Pancreas (tissue), 10 donors: ENCODE results near the gene UGT8. TPM values are rescaled to one million over a fixed set of nuclear protein-coding genes. Genes with fewer than 3 reads are reported as not detected.
"Not testable (repeated sequence)": the region's sequence is repeated elsewhere in the genome, so short reads cannot be mapped to it uniquely, and the experiment has no call there.

Source experiments
- ATAC-seq, 4 donors: fragments of 200-7000 bp; cut with Tn5 transposase; one replicate each; pipeline versions ENCODE4 v1.8.0 to v1.9.1; 2020; ENCODE audit warnings: mild to moderate bottlenecking in 4 of 4, moderate library complexity in 4 of 4
- DNase-seq, 6 donors: peaks; one replicate each; pipeline ENCODE4 v3.0.0-alpha.2; 2020
- FAIRE-seq: peaks from 2 replicates; lab custom pipeline; 2012; peaks lifted over from hg19 to GRCh38; lab: Jason Lieb, UNC
- H3K27ac ChIP-seq, 4 donors: fragments of 200-600 bp; sonication (generic); 1 replicate in 3 of 4; 2 replicates in 1 of 4; pipeline versions ENCODE4 v1.5.0 to v1.8.0; 2020
- H3K27me3 ChIP-seq, 4 donors: fragments of 200-600 bp; one replicate each; pipeline ENCODE4 v1.8.0; 2021
- H3K36me3 ChIP-seq, 3 donors: fragments of 200-600 bp; sonication (generic) in 1 of 3; one replicate each; pipeline versions ENCODE4 v1.5.0 to v1.8.0; 2020 to 2021
- H3K4me1 ChIP-seq, 3 donors: fragments of 200-600 bp; one replicate each; pipeline ENCODE4 v1.8.0; 2021
- H3K4me3 ChIP-seq, 4 donors: fragments of 200-600 bp; sonication (generic) in 2 of 4; one replicate each; pipeline versions ENCODE4 v1.5.0 to v1.8.0; 2020 to 2021
- H3K9me3 ChIP-seq, 4 donors: fragments of 200-600 bp; one replicate each; pipeline ENCODE4 v1.8.0; 2021
- CTCF ChIP-seq, 4 donors: fragments of 200-600 bp; sonication (generic) in 3 of 4; IDR thresholded peaks; one replicate each; pipeline versions ENCODE4 v1.5.0 to v1.8.0; 2021; ENCODE audit warnings: antibody characterized with exemption in 4 of 4
- WGBS, 2 donors: extraction: QIAGEN DNeasy Blood & Tissue Kit; methylation state at CpG; one replicate each; pipeline ENCODE4 v1.1.7; 2013; 5-methylcytosine and 5-hydroxymethylcytosine counted together
- intact Hi-C, 3 donors: fragments of 100-400 bp; cut with DNase I; formaldehyde crosslinking; loops; one replicate each; pipeline versions ENCODE4 v1.11.1 to v1.14.2; 2022
- polyA plus RNA-seq, 2 donors: library from polyadenylated mRNA; stranded (reverse); fragments of 200-250 nt; gene quantifications; one replicate each; pipeline ENCODE4 v1.2.3, GENCODE V29; 2013
- total RNA-seq, 6 donors: library from RNA; stranded (reverse); fragmentation: NEBNext Ultra II Directional in 4 of 6; extraction: Animal tissue kit (Norgen Biotek cat#: 25700) in 4 of 6; gene quantifications; one replicate each; pipeline versions ENCODE4 v1.2.1 to v1.2.4, GENCODE V29; 2021 to 2023
- donor health status: healthy with polysubstance abuse.
- donor health status: DM: no; HTN: no; CAD: no; lungs with moderate emphysema.
- donor health status: DM: no; HTN: no; CAD: no.
- donor health status: control.
- donor health status: control.
- donor health status: Bipolar disorder and iron deficiency.
- donor health status: DM: yes; HTN: yes; CAD: no.
- donor health status: DM: no; HTN: no; CAD: no.
- donor health status: DM: no; HTN: no; CAD: no.
- donor health status: DM: yes; HTN: yes; CAD: no.

UGT8 gene
- total and polyA plus RNA-seq, 8 donors: 1.5 to 9.6 (median 5.7) TPM

GRCh38 chr4:114659386-114660008 lies 60.9 kb downstream of the UGT8 start:
- Histone ChIP-seq H3K4me1 (no peaks in the 10 kb centered on the region), H3K27me3 (no peaks in the 10 kb centered on the region), H3K4me3 (no peak overlapping the region), H3K36me3 (no peaks in the 10 kb centered on the region), H3K27ac (no peak overlapping the region), H3K9me3 (no peaks in the 10 kb centered on the region)
- FAIRE-seq (peak; percentile 23), DNase-seq (peak in 5 of 6 donors; percentile 20 to 70 (median 34)), ATAC-seq (peak; percentile 85 to 98 (median 96))
- intact Hi-C loops: no loop called here
- TF ChIP-seq CTCF (IDR thresholded peaks at IDR 0.05): peak; percentile 48 to 77 (median 56)
- 1% methylated on average over 4 of the region's 4 CpGs for WGBS, 2 donors

- Histone ChIP-seq H3K27ac (no peak overlapping the region), H3K9me3 (no peaks in the 10 kb centered on the region), H3K36me3 (peaks cover 0 to 7% (median 0%) of the 10 kb centered on the region in 3 donors), H3K27me3 (no peaks in the 10 kb centered on the region), H3K4me3 (no peak overlapping the region), H3K4me1 (no peaks in the 10 kb centered on the region)
- intact Hi-C loops: no loop called here
- TF ChIP-seq CTCF (IDR thresholded peaks at IDR 0.05): no peak
- DNase-seq: no peak
- WGBS, 2 donors: 90 to 91% methylated on average over 5 of the region's 5 CpGs
- FAIRE-seq: no peak
- no peak for ATAC-seq
These were observed 64.5 kb downstream of the UGT8 start for GRCh38 chr4:114663083-114663482.

GRCh38 chr4:114668577-114668976 lies 70.0 kb downstream of the UGT8 start:
- Histone ChIP-seq H3K27ac (no peak overlapping the region), H3K4me1 (no peaks in the 10 kb centered on the region), H3K9me3 (no peaks in the 10 kb centered on the region), H3K27me3 (no peaks in the 10 kb centered on the region), H3K4me3 (no peak overlapping the region), H3K36me3 (peaks cover 0 to 7% (median 0%) of the 10 kb centered on the region in 3 donors)
- TF ChIP-seq CTCF (IDR thresholded peaks at IDR 0.05): no peak
- DNase-seq: no peak
- WGBS, 2 donors: 74 to 78% methylated on average over 1 of the region's 1 CpG
- intact Hi-C loops: no loop called here
- no peak for FAIRE-seq
- no peak for ATAC-seq

- H3K4me1 ChIP-seq, intact Hi-C loops, H3K27me3 ChIP-seq, H3K27ac ChIP-seq, DNase-seq, H3K36me3 ChIP-seq, FAIRE-seq, ATAC-seq, H3K9me3 ChIP-seq, H3K4me3 ChIP-seq: not testable (repeated sequence)
- 94 to 97% methylated on average over 4 of the region's 4 CpGs for WGBS, 2 donors
These were observed 72.1 kb downstream of the UGT8 start for GRCh38 chr4:114670733-114671132.

- ATAC-seq (peak in 1 of 4 donors; percentile 74), FAIRE-seq (no peak), DNase-seq (no peak)
- Histone ChIP-seq H3K27me3 (no peaks in the 10 kb centered on the region), H3K9me3 (no peaks in the 10 kb centered on the region), H3K36me3 (no peaks in the 10 kb centered on the region), H3K4me1 (peaks cover 0 to 3% (median 0%) of the 10 kb centered on the region in 3 donors), H3K27ac (no peak overlapping the region), H3K4me3 (no peak overlapping the region)
- intact Hi-C loops: no loop called here
- WGBS, 2 donors: 17 to 23% methylated on average over 2 of the region's 2 CpGs
- TF ChIP-seq CTCF (IDR thresholded peaks at IDR 0.05): no peak
These were observed 74.7 kb downstream of the UGT8 start for GRCh38 chr4:114673306-114673705.
